VCaP (cell line): ENCODE data around the gene TBCC.
"Not testable (repeated sequence)": the region's sequence is repeated elsewhere in the genome, so short reads cannot be mapped to it uniquely, and the experiment has no call there.

ENCODE experiments used
- H3K27ac ChIP-seq: fragments of 450-650 bp; 2 replicates; pipeline ENCODE4 v1.5.1; 2017
- TF ChIP-seq, protein P1 (sequence below): fragments of 450-650 bp; conservative IDR thresholded peaks from 2 replicates; pipeline ENCODE4 v1.5.1; 2017; ENCODE audit warnings: mild to moderate bottlenecking, moderate library complexity

Gene TBCC

DNA sequence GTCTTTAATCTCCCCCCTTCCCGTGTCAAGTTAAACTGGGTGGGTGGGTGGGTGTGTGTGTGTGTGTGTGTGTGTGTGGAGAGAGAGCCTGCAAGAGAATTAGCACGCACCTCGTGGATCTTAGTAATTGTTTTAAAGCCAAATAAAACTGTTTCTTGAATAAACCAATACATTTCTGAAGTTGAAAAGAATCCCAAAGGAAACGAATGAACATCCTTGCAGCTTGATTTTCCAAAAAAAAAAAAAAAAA, 35.6 kb upstream of the TBCC start:
- H3K27ac ChIP-seq = peak overlapping the region; percentile 99
- TF ChIP-seq, protein P1, sequence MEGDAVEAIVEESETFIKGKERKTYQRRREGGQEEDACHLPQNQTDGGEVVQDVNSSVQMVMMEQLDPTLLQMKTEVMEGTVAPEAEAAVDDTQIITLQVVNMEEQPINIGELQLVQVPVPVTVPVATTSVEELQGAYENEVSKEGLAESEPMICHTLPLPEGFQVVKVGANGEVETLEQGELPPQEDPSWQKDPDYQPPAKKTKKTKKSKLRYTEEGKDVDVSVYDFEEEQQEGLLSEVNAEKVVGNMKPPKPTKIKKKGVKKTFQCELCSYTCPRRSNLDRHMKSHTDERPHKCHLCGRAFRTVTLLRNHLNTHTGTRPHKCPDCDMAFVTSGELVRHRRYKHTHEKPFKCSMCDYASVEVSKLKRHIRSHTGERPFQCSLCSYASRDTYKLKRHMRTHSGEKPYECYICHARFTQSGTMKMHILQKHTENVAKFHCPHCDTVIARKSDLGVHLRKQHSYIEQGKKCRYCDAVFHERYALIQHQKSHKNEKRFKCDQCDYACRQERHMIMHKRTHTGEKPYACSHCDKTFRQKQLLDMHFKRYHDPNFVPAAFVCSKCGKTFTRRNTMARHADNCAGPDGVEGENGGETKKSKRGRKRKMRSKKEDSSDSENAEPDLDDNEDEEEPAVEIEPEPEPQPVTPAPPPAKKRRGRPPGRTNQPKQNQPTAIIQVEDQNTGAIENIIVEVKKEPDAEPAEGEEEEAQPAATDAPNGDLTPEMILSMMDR = no peak

DNA sequence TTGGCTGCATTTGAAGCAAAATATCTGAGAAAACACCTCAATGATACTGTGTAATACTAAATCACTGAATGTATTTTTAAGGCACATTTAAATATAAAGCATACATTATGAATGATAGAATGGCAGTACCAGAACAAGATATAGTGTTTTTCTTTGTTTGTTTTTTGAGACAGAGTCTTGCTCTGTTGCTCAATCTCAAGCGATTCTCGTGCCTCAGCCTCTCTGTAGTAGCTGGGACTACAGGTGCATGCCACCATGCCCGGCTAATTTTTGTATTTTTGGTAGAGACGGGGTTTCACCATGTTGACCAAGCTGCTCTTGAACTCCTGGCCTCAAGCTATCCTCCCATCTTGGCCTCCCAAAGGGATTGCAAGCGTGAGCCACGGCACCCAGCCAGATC, 33.6 kb upstream of the TBCC start:
- TF ChIP-seq, protein P1 = no peak
- no peak overlapping the region for H3K27ac ChIP-seq

DNA sequence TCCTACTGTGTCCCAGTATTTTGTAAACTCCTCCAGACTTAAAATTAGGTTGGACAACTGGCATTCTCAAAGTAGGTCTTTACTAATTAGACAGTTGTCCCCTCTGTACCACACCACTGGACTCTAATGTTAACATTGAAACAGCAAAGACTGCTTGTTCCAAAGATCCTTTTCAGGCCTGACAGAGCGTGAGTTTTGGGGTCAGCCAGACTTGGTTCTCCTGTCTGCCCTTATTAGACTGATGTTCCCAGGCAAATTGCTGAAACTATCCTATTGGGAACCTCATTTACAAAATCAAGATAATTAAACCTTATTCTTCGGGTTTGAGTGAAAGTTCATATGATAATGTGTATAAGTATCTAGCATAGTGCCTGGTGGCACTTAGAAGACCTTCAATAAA, 32.2 kb upstream of the TBCC start:
- TF ChIP-seq, protein P1 = no peak
- no peak overlapping the region for H3K27ac ChIP-seq

DNA sequence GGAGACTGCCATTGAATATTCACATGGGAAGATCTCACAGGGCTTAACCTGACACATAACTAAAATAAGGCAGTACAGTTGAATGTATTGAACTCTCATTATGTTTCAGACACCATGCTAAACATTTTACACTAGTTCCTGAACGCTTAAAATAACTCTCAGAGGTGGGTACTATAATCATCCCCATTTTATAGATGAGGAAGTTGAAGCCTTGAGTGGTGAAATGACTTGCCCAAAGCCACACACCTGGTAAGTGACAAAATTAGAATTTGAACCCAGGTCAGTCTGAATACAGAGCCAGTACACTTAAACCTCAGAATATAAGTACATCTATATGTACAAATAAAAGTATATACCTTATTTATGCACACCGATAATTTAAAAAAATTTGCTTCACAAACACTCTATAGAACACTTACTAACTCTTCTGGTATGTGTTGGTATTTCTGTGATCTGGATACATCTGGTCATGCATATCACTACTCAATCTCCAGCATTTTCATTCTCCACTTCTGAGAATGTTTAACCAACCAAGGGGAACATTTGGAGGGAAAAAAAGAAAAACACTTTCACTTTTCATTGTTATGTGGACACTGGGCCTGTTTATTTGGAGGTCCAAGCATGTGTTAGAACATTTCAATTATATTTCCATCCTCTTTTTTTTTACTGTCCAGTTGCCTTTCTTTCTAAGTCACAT, 31.4 kb upstream of the TBCC start:
- TF ChIP-seq, protein P1 = no peak

DNA sequence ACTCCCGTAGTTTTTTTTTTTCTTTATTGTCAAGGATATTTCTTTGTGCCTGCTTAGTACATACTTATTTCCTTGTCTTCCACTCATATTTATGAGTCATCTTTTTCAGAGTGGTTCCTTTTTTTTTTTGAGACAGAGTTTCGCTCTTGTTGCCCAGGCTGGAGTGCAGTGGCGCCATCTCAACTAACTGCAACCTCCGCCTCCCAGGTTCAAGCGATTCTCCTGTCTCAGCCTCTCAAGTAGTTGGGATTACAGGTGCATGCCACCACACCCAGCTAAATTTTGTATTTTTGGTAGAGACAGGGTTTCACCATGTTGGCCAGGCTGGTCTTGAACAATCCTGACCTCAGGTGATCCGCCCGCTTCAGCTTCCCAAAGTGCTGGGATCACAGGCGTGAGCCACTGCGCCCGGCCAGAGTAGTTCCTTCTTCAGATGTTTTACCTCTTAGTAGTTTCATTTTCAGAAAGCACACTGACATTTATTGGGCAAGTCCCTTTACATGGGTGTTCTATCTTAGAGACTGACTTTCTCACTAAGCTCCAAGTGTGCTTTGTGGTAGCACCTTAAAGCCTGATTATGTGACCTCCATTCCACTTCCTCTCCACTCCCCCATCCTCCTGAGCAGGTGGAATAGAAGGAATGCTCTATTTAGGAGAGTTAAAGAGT, 29.1 kb upstream of the TBCC start:
- H3K27ac ChIP-seq = not testable (repeated sequence)

More for the DNA sequence above, 31.4 kb upstream of the TBCC start:
- no peak overlapping the region for H3K27ac ChIP-seq

DNA sequence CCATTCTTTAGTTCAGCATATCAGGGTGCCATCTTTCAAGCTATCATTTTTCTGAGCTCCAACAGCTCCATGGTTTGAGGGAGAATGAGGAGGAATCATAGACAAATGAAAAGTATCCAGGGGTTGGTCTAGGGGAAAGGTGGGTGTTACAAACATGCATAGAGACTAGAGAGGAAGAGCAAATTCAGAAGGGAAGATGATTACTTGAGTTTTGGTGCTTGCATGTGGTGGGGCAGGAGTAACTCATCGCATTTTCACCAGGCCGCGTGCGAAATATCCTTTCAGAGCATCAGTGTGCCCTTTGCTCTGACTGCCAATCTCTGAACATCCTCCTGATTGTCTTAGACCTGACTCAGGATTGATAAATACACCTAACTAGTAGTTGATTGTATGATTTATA, 28.3 kb upstream of the TBCC start:
- TF ChIP-seq, protein P1 = no peak
- H3K27ac ChIP-seq = no peak overlapping the region

DNA sequence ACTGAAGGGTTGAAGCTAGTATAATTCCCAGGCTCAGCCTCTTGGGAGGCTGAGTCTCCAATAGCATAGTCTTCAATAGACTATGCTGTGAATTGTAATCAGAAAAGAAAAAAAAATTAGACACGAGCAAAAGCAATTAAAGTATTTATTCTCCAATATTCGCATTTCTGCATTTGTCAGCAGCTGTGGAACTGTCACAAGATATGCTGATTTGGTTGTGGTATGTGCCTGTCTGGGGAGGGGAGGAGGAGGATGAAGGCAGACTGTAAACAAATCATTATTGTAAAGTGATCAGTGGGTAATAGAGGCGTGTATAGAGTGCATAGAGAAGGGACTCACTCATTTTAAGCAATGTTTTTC, 25.8 kb upstream of the TBCC start:
- TF ChIP-seq, protein P1 = no peak

DNA sequence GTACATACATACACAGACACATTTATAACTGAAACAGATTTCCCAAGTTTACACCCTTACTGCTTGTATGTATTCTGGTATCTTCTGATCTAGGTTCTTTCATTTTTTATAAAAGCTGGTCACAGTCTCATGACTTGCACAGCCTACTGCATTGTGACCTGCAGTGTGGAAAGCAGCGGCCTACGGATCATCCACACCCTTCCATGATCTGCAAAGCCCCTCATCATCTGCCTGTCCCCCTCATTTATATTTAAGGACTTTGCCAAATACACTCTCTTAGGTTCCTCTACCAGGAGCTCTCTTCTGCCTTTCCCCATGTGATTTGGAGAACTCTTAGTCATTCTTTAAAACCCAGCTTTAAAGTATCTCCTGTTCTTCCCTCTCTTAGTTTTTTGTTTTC, 23.9 kb upstream of the TBCC start:
- TF ChIP-seq, protein P1 = no peak
- no peak overlapping the region for H3K27ac ChIP-seq

More for the DNA sequence above, 25.8 kb upstream of the TBCC start:
- no peak overlapping the region for H3K27ac ChIP-seq
